Activated CD4-positive, alpha-beta T cell treated with anti-CD3 and anti-CD28 coated beads, Interleukin-2, amount 50 U/mL, for 4 hours (primary cell): ENCODE data around the gene EPC1.
"Not testable (repeated sequence)": the region's sequence is repeated elsewhere in the genome, so short reads cannot be mapped to it uniquely, and the experiment has no call there.

Experiments
- DNase-seq, 2 experiments: peaks; one replicate each; pipeline ENCODE4 v3.0.0-alpha.2; 2020

The EPC1 gene

DNA sequence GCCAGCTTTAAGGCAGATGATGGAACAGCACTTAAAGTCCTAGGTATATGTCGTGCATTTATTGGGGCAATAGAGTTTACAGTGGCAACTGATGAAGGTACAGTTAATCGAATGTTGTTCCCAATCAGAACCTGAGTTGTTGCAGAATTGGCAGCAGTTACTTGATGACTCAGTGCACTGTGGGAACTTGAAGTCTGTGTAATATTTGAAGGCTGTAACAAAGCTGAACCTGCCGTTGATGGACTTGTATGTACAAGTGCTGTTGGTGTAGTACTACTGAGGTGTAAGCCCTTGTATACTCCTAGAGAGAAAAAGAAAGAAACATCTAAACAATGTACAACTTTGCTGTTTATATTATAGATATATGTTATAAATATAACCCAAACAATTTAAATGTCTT lies 75.3 kb downstream of the EPC1 start:
- DNase-seq = no peak

DNA sequence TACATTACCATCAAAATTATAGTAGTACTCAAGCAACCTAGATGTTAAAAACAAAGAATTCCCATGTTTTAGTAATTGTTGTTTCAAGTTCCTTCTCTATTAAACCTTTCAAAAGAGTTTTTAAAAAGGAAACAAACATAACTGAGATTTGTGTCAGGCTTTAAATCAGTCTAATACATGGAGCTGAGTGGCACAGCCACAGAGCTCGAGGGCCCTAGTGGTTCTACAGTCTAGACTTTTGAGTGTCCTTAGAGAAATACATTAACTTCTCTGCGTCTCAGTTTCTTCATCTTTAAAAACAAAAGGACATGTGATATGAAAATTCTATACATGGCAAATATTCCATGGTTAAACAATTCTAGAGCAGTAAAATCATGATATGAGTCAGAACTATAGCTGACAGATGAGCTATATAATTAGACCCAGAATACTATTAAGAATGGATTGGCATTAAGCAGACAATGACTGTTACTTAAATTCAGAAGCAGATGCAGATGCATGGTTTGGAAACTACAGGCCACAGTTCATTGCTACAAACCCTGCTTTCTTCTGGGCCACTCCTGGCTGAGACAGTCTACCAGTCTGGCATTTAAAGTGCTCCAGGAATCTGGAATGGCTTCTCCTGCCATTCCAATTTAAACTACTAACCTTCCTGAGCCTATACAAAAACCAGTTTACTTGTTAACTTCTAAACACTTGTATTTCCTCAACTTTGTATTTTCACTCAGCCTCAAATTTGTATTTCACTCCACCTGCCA lies 77.4 kb downstream of the EPC1 start:
- DNase-seq = no peak

DNA sequence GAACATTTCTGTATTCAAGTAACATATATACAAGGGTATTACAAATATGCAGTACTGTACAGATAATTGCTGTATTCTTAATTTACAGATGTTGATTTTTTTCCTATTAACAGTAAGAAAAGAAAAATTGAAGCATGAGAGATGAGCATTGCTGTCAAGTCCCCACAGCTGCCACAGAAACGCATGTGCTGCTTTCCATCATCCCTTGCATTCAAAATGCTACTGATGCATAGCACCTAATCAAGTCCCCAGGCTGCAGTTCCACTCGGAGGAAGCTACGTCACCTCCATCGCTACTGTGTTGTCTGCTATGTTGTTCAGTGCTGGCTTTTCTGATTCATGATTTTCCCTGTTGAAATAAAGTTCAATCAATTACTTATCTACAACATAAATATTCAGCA lies 78.2 kb downstream of the EPC1 start:
- no peak for DNase-seq

DNA sequence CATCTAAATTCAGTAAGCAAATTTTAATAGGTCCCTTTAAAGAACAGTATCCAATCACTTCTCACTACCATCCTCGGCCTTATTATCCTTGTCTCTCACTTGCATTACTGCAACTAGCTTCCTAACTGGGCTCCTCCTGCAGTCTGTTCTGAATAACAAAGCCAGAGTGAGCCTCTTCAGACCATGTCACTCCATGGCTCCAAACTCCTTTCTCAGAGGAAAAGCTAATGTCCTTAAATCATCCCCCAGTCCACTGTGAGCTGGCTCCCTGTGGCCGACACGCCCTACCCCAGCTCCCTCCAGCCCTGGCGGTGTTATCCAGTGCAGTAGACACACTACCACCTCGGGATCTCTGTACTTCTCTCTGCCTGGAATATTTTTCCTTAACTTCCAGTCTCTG lies 80.0 kb downstream of the EPC1 start:
- DNase-seq = no peak

DNA sequence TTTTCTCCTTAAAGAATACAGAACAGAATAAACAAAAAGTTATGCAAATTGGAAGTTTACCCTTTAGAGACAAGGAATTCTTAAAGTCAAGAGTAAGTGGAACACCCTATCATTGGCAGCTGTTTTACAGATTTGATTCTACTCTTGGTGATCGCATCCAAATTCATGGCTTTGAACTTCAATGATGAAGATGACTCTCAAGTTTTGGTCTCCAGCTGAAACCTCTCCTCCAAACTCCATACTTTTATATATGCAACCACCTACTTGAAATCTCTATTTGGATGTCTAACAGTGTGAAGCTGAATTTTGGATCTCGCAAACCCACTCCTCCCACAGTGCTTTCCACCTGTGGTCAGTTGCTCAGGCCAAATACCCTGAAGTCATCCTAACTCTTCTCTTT lies 80.4 kb downstream of the EPC1 start:
- DNase-seq = no peak

DNA sequence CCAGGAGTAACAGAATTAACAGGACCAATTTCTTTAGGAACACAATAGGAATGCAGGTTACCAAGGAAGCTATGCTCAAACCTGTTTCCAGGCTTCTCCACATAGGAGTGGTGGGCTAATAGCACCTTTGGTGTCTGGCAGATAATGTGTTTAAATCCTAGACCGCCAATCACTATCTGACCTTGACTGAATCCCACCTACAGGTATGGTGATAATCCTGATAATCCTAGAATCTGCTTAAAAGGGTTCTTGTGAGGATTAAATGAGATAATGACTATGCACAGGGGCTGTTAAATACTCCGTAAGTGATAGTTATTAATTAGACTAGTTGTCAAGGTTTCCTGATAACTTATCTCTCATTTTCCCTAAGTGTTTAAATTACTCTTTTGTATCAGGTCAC lies 81.2 kb downstream of the EPC1 start:
- DNase-seq = no peak

DNA sequence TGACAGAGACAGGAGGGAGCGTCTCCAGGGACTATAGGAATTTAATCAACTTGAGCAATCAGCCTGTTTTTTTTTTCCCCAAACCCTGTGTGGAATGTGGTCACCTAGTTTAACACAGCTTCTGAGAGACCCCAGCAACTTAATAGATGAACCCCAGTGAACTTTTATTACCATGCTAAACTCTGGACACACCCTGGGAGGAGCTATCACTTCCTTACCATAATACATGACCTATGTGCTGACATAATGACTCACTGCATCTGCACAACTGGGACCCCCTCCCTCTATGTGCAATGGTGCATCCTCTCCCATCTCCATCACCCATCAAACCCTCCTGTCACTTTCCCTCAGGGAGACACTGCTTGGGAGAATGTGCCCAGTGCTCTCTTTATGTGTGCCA lies 83.7 kb downstream of the EPC1 start:
- no peak for DNase-seq

DNA sequence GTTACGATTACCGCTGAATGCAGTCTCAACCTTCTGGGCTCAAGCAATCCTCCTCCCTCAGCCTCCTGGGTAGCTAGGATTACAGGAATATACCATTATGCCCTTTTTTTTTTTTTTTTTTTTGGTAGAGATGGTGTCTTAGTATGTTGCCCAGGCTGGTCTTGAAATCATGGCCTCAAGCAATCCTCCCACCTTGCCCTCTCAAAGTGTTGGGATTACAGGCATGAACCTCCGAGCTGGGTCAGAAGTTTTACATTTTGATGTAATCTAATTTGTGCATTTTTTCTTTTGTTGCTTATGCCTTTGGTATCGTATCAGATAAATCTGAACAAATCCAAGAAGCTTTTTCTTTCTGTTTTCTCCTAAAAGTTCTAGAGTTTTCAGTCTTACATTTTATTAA lies 87.4 kb downstream of the EPC1 start:
- no peak for DNase-seq

DNA sequence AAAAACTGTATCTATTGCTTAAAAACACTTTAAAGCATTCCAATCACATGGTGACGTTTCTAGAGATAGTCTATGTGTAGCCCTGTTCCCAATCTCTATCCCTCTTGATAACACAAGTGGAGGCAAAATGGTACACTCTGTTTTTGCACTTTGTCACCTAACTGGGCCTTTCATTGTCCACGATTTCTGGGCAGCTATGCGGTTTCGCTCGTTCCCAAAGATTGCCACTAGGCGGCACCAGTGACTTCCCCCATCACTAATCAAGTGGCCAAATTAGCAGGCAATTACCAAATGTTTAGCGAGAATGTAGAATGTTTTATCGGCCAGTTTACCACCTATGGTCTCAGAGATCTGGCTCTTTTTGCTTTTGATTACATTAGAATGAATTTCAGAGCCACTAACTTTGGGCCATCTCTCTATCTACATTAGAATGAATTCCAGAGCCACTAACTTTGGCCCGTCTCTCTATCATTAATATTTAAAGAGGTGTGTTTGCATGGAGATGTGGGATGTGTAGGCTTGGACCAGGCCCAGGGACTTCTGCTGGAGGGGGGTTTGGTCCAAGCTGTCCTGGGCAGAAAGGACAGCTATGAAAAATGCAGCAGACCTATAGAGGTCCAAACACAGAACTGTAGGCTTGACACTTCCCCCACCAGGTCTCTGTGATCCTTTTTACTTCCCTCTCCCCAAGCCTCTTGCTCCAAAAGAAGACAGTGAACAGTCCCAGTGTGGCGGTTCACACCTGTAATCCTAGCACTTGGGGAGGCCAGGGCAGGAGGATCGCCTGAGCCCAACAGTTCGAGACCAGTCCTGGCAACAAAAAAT lies 90.1 kb downstream of the EPC1 start:
- DNase-seq = peak; percentile 64 to 66

DNA sequence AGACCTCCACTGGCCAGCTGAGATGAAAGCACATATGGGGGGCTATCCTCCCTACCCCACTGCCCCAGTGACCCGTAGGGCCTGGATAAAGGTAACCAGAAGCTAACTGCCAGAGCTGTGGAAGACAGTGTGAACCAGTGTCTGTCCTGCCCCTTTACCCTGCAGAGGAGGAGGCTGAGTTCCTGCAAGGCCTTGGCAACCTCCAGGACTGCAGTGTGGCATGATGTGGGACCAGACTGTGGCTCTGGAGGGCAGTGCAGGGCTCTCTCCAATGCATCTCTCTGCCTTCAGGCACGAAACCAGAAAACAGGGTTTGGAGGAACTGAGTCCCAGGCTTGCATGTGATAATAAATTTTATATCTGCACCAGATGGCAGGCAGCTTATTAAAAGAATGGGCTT lies 93.1 kb downstream of the EPC1 start:
- DNase-seq = no peak

DNA sequence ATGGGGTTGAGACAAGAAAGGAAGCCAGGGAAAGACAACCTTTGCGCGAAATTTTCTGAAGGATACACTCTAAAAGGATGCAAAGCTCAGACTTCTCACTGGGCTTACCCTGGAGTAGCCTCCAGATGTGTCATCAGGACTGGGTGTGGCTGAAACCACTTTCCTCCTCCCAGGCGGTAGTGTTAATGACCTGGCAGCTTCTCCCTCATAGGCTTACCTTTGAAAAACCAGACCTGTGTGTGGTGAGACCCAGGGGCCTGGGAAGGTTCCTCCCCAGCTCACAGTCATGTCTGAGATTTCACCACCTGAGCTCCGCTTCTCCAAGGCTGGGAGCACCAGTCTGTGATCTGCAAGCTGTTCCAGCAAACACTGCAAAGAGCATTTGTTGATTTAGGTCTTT lies 93.7 kb downstream of the EPC1 start:
- no peak for DNase-seq

DNA sequence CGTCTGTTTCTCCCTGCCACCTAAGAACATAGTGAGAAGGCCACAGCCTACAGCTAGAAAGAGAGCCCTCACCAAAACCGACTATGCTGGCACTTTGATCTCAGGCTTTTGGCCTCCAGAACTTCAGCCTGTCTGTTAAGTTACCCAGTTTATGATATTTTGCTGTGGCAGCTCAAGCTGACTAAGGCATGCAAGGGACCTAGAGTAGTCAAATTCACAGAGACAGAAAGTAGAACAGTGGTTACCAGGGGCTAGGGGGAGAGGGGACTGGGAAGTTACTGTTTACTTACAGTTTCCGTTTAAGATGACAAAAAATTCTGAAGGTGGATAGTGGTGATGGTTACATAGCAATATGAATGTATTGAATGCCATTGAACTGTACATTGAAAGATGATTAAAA lies 96.5 kb downstream of the EPC1 start:
- DNase-seq = not testable (repeated sequence)

DNA sequence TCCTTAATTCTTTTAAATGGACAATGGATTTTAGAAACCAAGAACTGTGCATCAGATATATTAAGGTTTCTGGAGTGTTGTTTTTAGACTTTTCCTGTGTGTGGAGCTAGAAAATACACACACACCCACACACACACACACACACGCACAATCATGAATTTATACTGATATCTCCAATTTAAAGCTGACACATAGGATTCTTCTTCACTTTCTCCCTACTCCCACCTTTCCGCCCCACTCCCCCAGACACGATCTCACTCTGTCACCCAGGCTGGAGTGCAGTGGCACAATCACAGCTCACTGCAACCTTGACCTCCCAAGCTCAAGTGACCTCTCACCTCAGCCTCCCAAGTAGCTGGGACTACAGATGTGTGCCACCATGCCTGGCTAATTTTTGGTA lies 100.3 kb downstream of the EPC1 start:
- DNase-seq = no peak

DNA sequence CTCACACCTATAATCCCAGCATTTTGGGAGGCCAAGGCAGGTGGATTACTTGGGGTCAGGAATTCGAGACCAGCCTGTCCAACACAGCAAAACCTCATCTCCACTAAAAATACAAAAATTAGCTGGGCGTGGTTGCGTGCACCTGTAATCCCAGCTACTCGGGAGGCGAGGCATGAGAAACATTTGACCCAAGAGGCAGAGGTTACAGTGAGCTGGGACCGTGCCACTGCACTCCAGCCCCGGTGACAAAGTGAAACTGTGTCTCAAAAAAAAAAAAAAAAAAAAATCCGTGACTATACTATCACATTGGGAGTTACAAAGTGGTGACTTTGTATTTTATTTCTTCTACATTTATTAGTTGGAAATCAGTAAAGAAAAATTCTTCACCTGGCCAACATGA lies 101.2 kb downstream of the EPC1 start:
- DNase-seq = no peak

DNA sequence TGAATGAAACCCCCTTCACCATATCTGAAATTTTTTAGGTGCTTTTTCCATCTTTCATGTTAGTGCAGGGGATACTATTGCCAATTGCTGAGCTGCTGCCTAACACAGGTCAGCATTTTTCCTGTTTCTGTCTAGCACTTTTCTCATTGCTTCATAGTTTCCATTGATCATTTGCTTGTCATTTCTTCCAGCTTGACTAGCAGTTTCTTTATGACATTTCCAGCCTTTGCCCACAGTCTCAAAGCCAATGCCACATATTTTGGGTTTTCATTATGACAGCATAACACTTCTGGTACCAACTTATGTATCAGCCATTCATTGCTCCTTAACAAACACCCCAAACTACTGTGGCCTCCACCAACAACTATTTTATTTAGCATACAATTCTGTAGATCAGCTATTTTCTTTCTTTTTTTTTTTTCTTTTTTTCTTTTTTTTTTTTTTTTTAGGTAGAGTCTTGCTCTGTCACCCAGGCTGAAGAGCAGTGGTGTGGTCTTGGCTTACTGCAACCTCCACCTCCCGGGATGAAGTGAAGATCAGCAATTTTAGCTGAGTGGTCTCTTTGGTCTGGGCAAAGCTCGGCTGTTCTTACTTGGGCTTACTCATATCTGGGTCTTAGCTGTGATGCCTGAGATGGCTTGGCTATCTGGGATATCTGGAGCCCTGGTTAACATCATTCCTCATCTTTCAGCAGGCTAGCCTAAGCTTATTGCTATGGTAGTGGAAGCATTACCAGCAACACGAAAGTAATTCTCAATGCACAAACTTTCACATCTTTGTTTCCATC lies 102.3 kb downstream of the EPC1 start:
- DNase-seq = no peak

DNA sequence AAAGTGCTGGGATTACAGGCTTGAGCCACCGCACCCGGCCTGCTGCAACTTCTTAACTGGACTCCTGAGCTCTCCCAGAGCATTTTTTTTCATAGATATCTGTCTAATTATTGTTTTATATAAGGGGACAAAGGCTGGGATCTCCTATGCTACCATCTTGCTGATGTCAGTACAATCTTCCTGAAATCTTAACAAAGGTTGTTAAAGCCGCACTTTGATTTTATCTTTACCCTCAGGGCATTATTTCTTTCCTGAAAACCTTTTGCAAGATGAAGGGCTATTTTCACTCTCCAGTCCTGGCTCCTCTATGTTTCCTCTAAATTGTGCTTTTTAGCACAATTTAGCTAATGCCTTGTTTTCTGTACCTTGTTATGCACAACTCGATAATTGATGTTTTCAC lies 102.9 kb downstream of the EPC1 start:
- no peak for DNase-seq

DNA sequence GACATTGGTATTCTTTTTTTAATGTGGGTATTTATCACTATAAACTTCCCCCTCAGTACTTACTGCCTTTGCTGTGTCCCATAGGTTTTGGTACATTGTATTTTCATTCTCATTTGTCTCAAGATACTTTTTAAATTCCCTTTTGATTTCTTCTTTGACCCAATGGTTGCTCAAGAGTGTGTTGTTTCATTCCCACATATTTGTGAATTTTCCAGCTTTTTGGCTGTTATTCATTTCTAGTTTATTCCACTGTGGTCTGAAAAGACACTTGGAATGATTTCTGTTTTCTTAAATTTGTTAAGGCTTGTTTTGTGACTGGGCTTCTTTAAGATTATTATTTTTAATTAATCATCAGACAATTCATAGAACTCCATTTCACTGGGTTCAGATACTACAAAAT lies 105.0 kb downstream of the EPC1 start:
- DNase-seq = no peak

DNA sequence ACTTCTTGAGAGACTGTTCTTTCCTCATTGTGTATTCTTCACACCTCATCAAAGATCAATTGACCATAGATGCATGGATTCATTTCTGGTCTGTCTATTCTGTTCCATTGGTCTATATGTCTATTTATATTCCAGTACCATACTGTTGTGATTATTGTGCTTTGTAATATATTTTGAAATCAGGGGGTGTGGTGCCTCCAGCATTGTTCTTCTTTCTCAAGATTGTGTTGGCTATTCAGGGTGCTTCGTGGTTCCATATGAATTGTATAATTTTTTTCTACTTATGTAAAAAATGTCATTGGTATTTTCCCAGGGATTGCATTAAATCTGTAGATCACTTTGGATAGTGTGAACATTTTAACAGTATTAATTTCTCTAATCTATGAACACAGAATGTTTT lies 106.5 kb downstream of the EPC1 start:
- no peak for DNase-seq

DNA sequence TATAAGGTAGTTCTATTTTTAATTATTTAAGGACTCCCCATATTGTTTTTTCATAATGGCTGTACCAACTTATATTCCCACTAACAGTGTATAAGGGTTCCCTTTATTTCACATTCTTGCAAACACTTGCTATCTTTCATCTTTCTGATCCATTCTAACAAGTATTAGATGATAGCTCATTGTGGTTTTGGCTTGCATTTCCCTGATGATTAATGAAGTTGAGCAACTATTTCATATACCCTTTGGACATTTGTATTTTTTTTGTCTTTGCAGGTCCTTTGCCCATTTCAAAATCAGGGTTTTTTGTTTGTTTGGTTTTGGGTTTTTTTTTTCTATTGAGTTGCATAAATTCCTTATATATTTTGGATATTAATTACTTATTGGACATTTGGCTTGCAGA lies 107.2 kb downstream of the EPC1 start:
- no peak for DNase-seq

DNA sequence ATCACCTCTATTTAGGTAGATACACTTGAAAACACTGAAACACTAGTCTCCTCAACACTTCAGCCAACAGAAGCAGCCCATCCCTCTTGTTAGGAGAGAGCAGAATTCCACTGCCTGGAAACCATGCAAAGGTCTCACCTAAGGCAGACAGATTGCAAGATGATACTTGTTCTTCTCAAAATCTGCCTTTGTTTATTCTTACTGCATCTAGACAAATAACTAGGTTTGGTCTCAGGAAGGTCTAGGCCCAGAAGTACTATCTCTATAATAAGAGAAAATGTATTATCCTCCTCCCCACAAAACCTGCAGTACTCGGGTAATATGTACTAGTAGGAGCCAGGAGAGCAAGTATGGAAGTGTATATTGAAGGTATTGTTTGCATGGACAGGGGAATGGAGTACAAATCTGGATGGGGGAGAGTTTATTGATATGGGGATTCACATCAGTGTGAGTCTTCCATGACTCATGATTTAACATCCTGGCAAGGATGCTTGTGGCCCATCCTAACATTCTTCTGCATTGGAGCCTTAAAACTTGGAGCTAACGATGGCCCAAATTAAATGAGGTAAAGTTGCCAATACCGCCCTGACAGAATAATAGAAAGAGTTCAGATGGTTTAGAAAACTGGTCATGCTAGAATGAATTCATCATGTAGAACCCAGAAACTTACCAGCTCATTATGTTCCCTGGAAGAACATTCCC lies 109.2 kb downstream of the EPC1 start:
- DNase-seq = no peak

DNA sequence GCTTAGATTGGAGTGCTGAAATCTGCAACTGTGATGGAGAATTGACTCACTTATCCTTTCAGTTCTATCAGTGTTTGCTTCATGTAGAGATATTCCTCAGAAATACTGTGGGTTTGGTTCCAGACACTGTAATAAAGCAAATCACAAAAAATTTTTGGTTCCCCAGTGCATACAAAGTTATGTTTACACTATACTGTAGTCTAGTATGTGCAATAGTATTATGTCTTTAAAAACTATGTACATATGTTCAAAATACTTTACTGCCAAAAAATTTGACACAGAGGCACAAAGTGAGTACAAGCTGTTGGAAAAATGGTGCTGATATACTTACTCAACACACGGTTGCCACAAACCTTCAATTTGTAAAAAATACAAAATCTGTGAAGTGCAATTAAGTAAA lies 112.5 kb downstream of the EPC1 start:
- no peak for DNase-seq

DNA sequence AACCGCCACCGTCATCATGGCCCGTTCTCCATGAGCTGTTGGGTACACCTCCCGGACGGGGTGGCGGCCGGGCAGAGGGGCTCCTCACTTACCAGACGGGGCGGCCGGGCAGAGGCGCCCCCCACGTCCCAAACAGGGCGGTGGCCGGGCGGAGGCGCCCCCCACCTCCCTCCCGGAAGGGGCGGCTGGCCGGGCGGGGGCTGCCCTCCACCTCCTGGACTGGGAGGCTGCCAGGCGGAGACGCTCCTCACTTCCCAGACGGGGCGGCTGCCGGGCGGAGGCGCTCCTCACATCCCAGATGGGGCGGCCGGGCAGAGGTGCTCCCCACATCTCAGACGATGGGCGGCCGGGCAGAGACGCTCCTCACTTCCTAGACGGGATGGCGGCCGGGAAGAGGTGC lies 113.6 kb downstream of the EPC1 start:
- DNase-seq = not testable (repeated sequence)

DNA sequence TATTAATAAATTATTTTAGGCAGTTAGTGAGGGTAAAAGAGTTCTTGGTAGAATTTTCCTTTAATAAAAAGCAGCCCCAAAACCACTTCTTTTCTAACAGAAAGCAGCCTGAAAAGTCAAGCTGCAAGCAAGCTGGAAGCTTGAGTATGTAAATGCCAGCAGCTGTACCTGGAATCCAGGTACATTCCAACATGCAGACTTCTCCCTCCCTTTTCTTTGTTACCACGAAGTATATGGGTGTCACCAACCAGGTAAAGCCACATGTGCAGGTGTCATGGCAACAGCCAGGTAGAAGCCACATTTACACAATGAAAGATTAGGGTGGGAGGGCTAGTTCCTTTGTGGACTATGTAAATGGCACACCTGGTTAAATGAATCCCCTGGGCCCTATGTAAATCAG lies 114.6 kb downstream of the EPC1 start:
- no peak for DNase-seq
